HCT116 (cell line): ENCODE measurements around the gene MEOX1.

ENCODE experiments used
- JUND ChIP-seq: IDR thresholded peaks from 2 replicates; pipeline ENCODE4 v1.6.1; 2012
- POLR2AphosphoS5 ChIP-seq: IDR thresholded peaks from 2 replicates; pipeline ENCODE4 v1.6.1; 2011; ENCODE audit warnings: mild to moderate bottlenecking, low read depth, low read length, moderate library complexity
- SRF ChIP-seq: IDR thresholded peaks from 2 replicates; pipeline ENCODE4 v1.6.1; 2012; ENCODE audit warnings: low read depth
- YY1 ChIP-seq: IDR thresholded peaks from 2 replicates; pipeline ENCODE4 v1.6.1; 2011; ENCODE audit warnings: low read length, low read depth, moderate library complexity, mild to moderate bottlenecking; ENCODE audit not compliant: insufficient replicate concordance; ENCODE audit errors: extremely low read depth
- TF ChIP-seq, protein P1 (sequence below), 3 experiments: fragments of 200-600 bp in 1 of 3; sonication (generic) in 1 of 3; IDR thresholded peaks in 2 of 3; conservative IDR thresholded peaks in 1 of 3; 2 replicates each; pipeline ENCODE4 v1.5.1; 2012 to 2017; ENCODE audit warnings: low read depth in 2 of 3, low read length in 2 of 3, antibody characterized with exemption in 1 of 3, borderline replicate concordance in 1 of 3, control low read depth in 1 of 3, mild to moderate bottlenecking in 1 of 3, mixed read lengths in 1 of 3, mixed run types in 1 of 3, moderate library complexity in 1 of 3; ENCODE audit not compliant: insufficient read depth in 1 of 3

DNA sequence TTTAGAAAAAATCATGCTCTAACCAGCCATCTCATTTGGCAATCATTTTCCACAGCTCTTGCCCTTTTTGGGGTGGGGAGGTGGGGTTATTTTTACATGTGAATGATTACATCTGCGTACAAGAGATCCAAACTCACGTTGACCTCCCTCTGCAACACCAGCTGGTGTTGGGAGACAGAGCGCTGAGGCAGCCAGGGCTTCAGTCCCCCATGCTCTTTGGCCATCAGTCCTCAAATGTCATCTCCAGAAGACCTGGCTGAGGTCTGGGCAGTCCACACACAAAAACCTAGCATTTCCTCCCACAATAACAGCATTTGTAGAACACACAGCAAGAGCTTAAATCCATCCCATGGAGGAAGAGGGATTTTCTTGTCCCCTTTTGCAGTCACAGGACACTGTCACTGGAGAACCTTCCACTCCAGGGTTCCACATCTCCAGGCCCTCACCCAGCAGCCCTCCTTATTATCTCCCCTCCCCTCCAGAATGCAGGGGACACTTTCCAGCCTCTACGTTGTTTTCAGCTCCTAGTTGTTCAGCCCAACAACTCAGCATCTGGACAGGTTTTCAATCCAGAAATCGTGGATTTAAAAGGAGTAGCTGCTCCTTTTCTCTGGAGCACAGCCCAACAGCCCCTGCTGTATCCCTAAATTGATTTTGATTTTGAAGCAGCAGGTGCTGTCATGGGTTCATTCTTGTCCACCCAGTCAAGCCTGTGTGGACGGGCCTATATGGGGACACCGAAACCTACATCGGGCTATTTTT, 21.1 kb downstream of the MEOX1 start:
- TF ChIP-seq POLR2AphosphoS5 (no peak), YY1 (no peak), JUND (no peak), SRF (no peak)
- TF ChIP-seq, protein P1, sequence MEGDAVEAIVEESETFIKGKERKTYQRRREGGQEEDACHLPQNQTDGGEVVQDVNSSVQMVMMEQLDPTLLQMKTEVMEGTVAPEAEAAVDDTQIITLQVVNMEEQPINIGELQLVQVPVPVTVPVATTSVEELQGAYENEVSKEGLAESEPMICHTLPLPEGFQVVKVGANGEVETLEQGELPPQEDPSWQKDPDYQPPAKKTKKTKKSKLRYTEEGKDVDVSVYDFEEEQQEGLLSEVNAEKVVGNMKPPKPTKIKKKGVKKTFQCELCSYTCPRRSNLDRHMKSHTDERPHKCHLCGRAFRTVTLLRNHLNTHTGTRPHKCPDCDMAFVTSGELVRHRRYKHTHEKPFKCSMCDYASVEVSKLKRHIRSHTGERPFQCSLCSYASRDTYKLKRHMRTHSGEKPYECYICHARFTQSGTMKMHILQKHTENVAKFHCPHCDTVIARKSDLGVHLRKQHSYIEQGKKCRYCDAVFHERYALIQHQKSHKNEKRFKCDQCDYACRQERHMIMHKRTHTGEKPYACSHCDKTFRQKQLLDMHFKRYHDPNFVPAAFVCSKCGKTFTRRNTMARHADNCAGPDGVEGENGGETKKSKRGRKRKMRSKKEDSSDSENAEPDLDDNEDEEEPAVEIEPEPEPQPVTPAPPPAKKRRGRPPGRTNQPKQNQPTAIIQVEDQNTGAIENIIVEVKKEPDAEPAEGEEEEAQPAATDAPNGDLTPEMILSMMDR (IDR thresholded peaks at IDR 0.05 in 2 of 3, conservative IDR thresholded peaks at IDR 0.05 in 1 of 3; ENCODE audit: borderline replicate concordance in 1 of 3, insufficient read depth in 1 of 3, low read depth in 2 of 3, low read length in 2 of 3): no peak
